BLaER1 treated with 17β-estradiol and CSF1 and Interleukin-3, amounts not matched to agents 10 nM and 100 nM (cell line): ENCODE data around the gene C19orf12.

ENCODE experiments used
- H3K27ac ChIP-seq, 11 experiments: shearing (Covaris generic); formaldehyde crosslinking; 2 replicates each; pipeline ENCODE4 v1.8.1; 2022
- H3K27me3 ChIP-seq, 11 experiments: shearing (Covaris generic); formaldehyde crosslinking; 2 replicates each; pipeline ENCODE4 v1.8.1; 2022
- H3K36me3 ChIP-seq, 11 experiments: shearing (Covaris generic); formaldehyde crosslinking; 2 replicates each; pipeline ENCODE4 v1.8.1; 2022
- H3K4me1 ChIP-seq, 10 experiments: shearing (Covaris generic); formaldehyde crosslinking; 2 replicates each; pipeline ENCODE4 v1.8.1; 2022
- H3K4me2 ChIP-seq, 11 experiments: shearing (Covaris generic); formaldehyde crosslinking; 2 replicates each; pipeline ENCODE4 v1.8.1; 2022
- H3K4me3 ChIP-seq, 10 experiments: shearing (Covaris generic); formaldehyde crosslinking; 2 replicates each; pipeline ENCODE4 v1.8.1; 2022
- H3K9ac ChIP-seq, 11 experiments: shearing (Covaris generic); formaldehyde crosslinking; 2 replicates each; pipeline ENCODE4 v1.8.1; 2022
- H3K9me3 ChIP-seq, 11 experiments: shearing (Covaris generic); formaldehyde crosslinking; replicated peaks in 1 of 11; 2 replicates each; pipeline ENCODE4 v1.8.1; 2022
- H4K20me1 ChIP-seq, 11 experiments: shearing (Covaris generic); formaldehyde crosslinking; 2 replicates each; pipeline ENCODE4 v1.8.1; 2022
- Cebpa-rat ChIP-seq, 11 experiments: shearing (Covaris generic); IDR thresholded peaks; 2 replicates each; pipeline ENCODE4 v1.8.1; 2022

C19orf12 gene

DNA sequence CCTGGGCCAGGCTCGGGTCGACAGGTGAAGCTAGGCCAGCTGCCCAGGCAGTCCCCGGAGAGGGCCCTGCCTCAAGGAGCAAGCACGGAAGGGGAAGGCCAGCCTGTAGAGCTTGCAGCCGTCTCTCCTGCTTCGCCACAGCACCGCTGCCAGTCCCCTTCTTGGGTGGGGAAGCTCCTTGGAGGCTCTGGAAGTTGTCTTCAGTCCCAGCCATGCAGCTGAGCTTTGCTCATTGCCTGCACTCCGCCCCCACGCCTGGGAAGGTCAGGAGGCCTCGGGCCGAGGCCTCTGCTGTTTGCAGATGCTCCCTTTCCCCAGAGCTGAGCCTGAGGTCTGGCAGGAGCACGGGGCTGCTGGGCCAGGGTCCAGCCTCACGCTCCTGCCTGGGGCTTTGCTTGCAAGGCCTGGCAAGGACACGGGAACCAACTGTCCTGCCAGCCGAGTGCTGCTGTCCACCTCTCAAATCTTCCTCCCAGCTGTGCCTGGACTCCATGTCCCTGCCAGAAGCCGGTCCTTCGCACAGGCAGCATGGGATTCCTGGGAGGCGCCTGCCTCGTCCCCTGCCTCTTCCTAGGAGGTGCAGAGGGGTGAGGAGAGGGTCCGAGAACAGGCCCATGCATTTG, 36.5 kb downstream of the C19orf12 start:
- Histone ChIP-seq H3K9ac (peak overlapping the region in 4 of 11 experiments; percentile 12 to 35 (median 18); a peak in 2 of 22 replicates), H3K4me3 (no peak overlapping the region), H3K27ac (peak overlapping the region in 2 of 11 experiments; percentile 31 to 32; a peak in 3 of 22 replicates), H4K20me1 (peaks cover 0 to 53% (median 18%) of the 10 kb centered on the region in 11 experiments; a peak in 10 of 22 replicates), H3K27me3 (peaks cover 0 to 4% (median 0%) of the 10 kb centered on the region in 11 experiments; a peak in 1 of 22 replicates), H3K4me1 (peaks cover 82 to 100% (median 90%) of the 10 kb centered on the region in 10 experiments), H3K36me3 (peaks cover 0 to 48% (median 20%) of the 10 kb centered on the region in 11 experiments; a peak in 17 of 22 replicates), H3K9me3 (no peaks in the 10 kb centered on the region), H3K4me2 (peak overlapping the region; percentile 89 to 97 (median 96))
- no peak for TF ChIP-seq Cebpa-rat (IDR thresholded peaks at IDR 0.05)

DNA sequence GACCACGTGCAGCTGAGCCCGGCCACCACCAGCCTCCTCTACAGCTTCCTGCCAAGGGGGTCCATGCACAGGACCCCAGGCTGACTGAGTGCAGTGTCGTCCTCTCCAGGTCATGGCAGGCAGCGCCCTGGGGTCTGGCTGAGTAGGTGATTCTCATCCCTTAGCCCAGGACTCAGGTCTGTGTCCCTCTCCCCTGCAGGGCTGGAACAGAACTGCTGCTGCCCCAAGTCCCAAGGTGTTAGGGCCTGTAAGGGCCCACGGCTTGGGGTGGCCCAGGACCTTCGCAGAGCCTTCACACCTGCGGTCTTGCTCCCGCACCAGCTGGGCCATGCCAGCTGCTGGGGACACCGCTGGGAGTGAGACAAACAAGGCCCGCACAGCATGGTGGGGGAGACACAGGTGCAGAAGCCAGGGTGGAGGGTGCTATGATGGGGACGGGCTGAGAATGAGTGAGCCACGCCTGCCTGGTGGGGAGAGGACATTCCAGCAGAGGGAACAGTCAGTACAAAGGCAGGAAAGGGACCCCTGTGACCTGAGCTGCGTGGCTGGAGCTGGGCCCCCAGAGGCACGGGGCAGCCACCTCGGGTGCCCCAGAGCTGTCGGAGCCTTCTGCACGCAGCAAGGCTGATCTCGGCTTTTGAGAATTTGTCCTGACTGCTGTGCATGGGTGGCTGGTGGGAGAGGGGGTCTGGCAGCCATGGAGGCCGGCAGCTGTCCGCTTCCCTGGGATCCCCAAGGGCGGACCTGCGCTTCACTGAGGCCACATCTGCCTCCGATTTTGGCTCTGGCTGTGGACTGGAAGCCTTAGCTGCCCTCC, 37.9 kb downstream of the C19orf12 start:
- H3K4me1 ChIP-seq, result peaks cover 88 to 100% (median 99%) of the 10 kb centered on the region in 10 experiments
- TF ChIP-seq Cebpa-rat (IDR thresholded peaks at IDR 0.05), result no peak
- peaks cover 0 to 64% (median 18%) of the 10 kb centered on the region in 11 experiments; a peak in 11 of 22 replicates for H4K20me1 ChIP-seq
- peaks cover 0 to 4% (median 0%) of the 10 kb centered on the region in 11 experiments; a peak in 1 of 22 replicates for H3K27me3 ChIP-seq
- peaks cover 0 to 49% (median 20%) of the 10 kb centered on the region in 11 experiments; a peak in 17 of 22 replicates for H3K36me3 ChIP-seq
- H3K9me3 ChIP-seq, result no peaks in the 10 kb centered on the region
- peak overlapping the region in 3 of 11 experiments; percentile 14 to 38 (median 27); a peak in 2 of 22 replicates for H3K27ac ChIP-seq
- peak overlapping the region in 5 of 11 experiments; percentile 5 to 50 (median 31); a peak in 6 of 22 replicates for H3K9ac ChIP-seq
- peak overlapping the region; percentile 89 to 97 (median 96) for H3K4me2 ChIP-seq
- H3K4me3 ChIP-seq, result no peak overlapping the region

DNA sequence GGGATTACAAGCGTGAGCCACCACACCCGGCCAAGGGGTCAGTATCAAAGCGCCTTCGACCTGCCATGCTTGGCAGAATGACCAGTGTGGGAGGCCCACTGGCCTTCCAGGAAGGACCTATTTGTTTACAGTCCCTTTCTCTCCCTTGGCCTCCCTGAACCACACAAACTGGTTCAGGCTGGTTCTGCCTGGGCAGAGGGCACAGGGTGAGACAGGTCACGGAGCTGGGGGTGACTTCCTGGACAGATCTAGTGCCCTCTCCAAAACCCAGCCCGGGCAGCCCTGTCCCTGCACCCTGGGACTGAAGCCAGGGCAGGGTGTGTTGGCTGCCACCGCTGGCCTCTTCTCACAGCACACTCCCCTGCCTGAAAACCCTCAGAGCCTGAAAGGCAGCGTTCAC, 38.5 kb downstream of the C19orf12 start:
- H3K36me3 ChIP-seq, result peaks cover 0 to 49% (median 20%) of the 10 kb centered on the region in 11 experiments; a peak in 17 of 22 replicates
- no peak overlapping the region for H3K4me3 ChIP-seq
- TF ChIP-seq Cebpa-rat (IDR thresholded peaks at IDR 0.05), result no peak
- H4K20me1 ChIP-seq, result peaks cover 0 to 71% (median 18%) of the 10 kb centered on the region in 11 experiments; a peak in 11 of 22 replicates
- H3K27me3 ChIP-seq, result peaks cover 0 to 4% (median 0%) of the 10 kb centered on the region in 11 experiments; a peak in 1 of 22 replicates
- peak overlapping the region; percentile 89 to 97 (median 96) for H3K4me2 ChIP-seq
- peaks cover 88 to 100% (median 99%) of the 10 kb centered on the region in 10 experiments for H3K4me1 ChIP-seq
- H3K9ac ChIP-seq, result peak overlapping the region in 4 of 11 experiments; percentile 21 to 50 (median 26); a peak in 6 of 22 replicates
- no peaks in the 10 kb centered on the region for H3K9me3 ChIP-seq
- H3K27ac ChIP-seq, result peak overlapping the region in 3 of 11 experiments; percentile 14 to 38 (median 27); a peak in 2 of 22 replicates

DNA sequence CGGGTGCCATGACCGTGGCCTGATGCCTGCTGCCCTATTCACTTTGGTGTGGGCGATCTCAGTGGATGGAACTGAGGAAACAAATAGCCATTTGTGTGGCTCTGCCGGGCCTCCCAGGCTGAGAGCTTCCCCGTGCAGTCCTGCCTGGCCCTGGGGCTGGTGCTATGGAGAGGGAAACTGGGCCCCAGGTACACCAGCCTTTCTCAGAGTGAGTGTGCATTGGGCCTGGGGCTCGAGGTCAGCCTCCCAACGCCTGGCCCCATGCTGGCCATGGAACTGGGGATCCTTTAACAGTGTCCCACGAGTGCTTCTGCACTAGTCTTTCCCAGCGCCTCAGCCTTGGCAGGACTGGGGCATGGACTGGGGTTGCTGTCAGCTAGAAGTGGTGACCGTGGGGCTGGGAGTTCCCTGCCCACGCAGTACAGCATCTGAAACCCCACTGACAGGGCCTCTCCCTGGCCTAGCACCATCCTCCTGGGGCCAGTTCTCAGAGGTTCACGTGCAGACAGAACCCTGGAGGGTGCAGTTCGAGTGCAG, 39.3 kb downstream of the C19orf12 start:
- TF ChIP-seq Cebpa-rat (IDR thresholded peaks at IDR 0.05), result no peak
- H3K9me3 ChIP-seq, result no peaks in the 10 kb centered on the region
- H3K4me3 ChIP-seq, result no peak overlapping the region
- H3K27ac ChIP-seq, result no peak overlapping the region
- H3K9ac ChIP-seq, result peak overlapping the region in 1 of 11 experiments; percentile 1; a peak in 1 of 22 replicates
- peaks cover 0 to 4% (median 0%) of the 10 kb centered on the region in 11 experiments; a peak in 1 of 22 replicates for H3K27me3 ChIP-seq
- peak overlapping the region; percentile 6 to 97 (median 96); a peak in 17 of 22 replicates for H3K4me2 ChIP-seq
- H4K20me1 ChIP-seq, result peaks cover 0 to 79% (median 18%) of the 10 kb centered on the region in 11 experiments; a peak in 11 of 22 replicates
- peaks cover 86 to 100% (median 96%) of the 10 kb centered on the region in 10 experiments for H3K4me1 ChIP-seq
- peaks cover 0 to 53% (median 20%) of the 10 kb centered on the region in 11 experiments; a peak in 17 of 22 replicates for H3K36me3 ChIP-seq

DNA sequence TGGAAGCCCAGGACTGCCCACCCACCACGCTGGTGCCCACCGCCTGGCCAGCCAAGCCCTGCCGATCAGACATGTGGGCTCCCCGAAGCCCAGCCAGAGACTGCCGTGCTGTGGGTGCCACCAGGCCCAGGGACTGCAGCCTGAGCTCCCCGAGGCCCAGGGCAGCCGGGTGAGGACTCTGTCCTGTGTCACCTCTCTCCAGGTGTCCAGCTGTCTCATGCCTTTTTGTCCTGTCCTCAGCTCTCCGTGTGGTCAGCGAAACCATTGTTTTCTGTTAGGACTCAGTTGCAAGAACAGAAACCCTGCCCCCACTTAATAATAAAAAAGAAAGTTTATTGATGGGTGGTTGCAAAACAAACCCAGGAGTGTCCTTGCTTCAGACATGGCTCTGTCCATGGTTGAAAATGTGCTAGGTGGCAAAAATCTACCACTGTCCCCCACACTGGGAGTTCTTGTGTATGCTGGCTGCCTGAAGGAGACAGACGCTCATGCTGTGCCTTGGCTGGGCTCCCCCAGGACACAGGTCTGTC, 39.9 kb downstream of the C19orf12 start:
- no peak for TF ChIP-seq Cebpa-rat (IDR thresholded peaks at IDR 0.05)
- Histone ChIP-seq H3K4me1 (peaks cover 81 to 100% (median 91%) of the 10 kb centered on the region in 10 experiments), H3K9ac (peak overlapping the region in 2 of 11 experiments; percentile 15 to 42; a peak in 1 of 22 replicates), H3K27ac (no peak overlapping the region), H3K4me2 (peak overlapping the region in 6 of 11 experiments; percentile 94 to 97 (median 96); a peak in 9 of 22 replicates), H4K20me1 (peaks cover 0 to 83% (median 18%) of the 10 kb centered on the region in 11 experiments; a peak in 11 of 22 replicates), H3K4me3 (no peak overlapping the region), H3K36me3 (peaks cover 0 to 54% (median 20%) of the 10 kb centered on the region in 11 experiments; a peak in 17 of 22 replicates), H3K9me3 (no peaks in the 10 kb centered on the region), H3K27me3 (peaks cover 0 to 4% (median 0%) of the 10 kb centered on the region in 11 experiments; a peak in 1 of 22 replicates)

DNA sequence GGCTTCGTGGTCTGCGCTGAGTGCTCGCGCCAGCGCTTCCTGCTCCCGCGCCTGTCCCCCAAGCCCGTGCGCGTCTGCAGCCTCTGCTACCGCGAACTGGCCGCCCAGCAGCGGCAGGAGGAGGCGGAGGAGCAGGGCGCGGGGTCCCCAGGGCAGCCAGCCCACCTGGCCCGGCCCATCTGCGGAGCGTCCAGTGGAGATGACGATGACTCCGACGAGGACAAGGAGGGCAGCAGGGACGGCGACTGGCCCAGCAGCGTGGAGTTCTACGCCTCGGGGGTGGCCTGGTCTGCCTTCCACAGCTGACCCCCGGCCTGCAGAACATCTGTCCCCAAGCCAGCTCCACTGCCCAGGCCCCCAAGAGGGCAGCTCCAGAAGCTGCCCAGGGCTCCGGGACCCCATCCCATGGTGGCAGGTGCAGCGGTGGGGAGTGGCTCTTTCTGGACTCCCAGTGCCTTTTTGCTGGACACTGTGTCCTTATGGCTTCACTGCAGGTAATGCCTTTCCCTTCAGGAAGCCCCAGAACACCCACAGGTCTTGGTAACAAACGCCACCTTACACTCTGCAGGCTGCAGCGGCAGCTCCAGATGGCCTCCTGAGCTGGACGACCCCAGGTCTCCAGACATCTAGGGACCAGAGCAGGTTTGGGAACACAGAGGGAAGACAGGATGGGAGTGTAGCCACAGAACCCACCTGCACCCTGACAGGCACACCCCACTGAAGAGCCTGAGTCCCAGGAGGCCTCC, 40.5 kb downstream of the C19orf12 start:
- Histone ChIP-seq H3K36me3 (peaks cover 0 to 54% (median 20%) of the 10 kb centered on the region in 11 experiments; a peak in 17 of 22 replicates), H3K27me3 (peaks cover 0 to 4% (median 0%) of the 10 kb centered on the region in 11 experiments; a peak in 1 of 22 replicates), H3K27ac (peak overlapping the region in 3 of 11 experiments; percentile 67 to 70 (median 69); a peak in 2 of 22 replicates), H3K4me3 (no peak overlapping the region), H3K4me1 (peaks cover 75 to 97% (median 85%) of the 10 kb centered on the region in 10 experiments), H3K9ac (peak overlapping the region in 2 of 11 experiments; percentile 15 to 42; a peak in 1 of 22 replicates), H4K20me1 (peaks cover 0 to 90% (median 18%) of the 10 kb centered on the region in 11 experiments; a peak in 11 of 22 replicates), H3K4me2 (peak overlapping the region; percentile 88 to 97 (median 95)), H3K9me3 (no peaks in the 10 kb centered on the region)
- no peak for TF ChIP-seq Cebpa-rat (IDR thresholded peaks at IDR 0.05)
